ENCODE measurements around the gene SYPL1. TPM values are rescaled to one million over a fixed set of nuclear protein-coding genes. Genes with fewer than 3 reads are reported as not detected.

Gene SYPL1
- total RNA-seq, 1 experiment from 2014 or later = 78.0 TPM

- peak; percentile 57 for DNase-seq (ENCODE audit: low read depth, low spot score)
- intact Hi-C loops (cut with micrococcal nuclease) = loop anchor here (1.0 to 2.0 kb wide), 3 partner anchors 54 to 110 kb away; no protein-coding TSS in a partner anchor
- Histone ChIP-seq H2AFZ (ENCODE audit: low read depth, low read length, poor library complexity, severe bottlenecking) (peak overlapping the region; percentile 86), H3K4me3 (replicated peaks in 1 of 2; ENCODE audit: low read depth in 1 of 2, low read length in 2 of 2) (no peak overlapping the region), H3K9me3 (ENCODE audit: control insufficient read depth in 1 of 2, insufficient read depth in 1 of 2, low read depth in 1 of 2, low read length in 2 of 2) (no peaks in the 10 kb centered on the region), H3K9ac (ENCODE audit: low read length) (no peak overlapping the region), H3K27ac (ENCODE audit: low read depth, low read length) (no peak overlapping the region), H3K36me3 (ENCODE audit: control insufficient read depth in 1 of 2, insufficient read depth in 2 of 2, low read length in 2 of 2) (no peaks in the 10 kb centered on the region), H3K9me2 (ENCODE audit: insufficient read depth) (no peaks in the 10 kb centered on the region), H3K4me2 (ENCODE audit: low read length) (peak overlapping the region; percentile 17; the same call in 1 of the 2 replicates), H3K27me3 (ENCODE audit: insufficient read depth, low read length) (no peaks in the 10 kb centered on the region), H3K4me1 (ENCODE audit: control insufficient read depth in 1 of 2, insufficient read depth in 2 of 2, low read length in 2 of 2) (peaks cover 0 to 5% of the 10 kb centered on the region in 2 experiments; a peak in 1 of 4 replicates), H4K20me1 (ENCODE audit: insufficient read depth) (no peaks in the 10 kb centered on the region), H3K79me2 (ENCODE audit: insufficient read depth, low read length) (no peaks in the 10 kb centered on the region)
- ChIA-PET CTCF (interaction anchor here (0.7 to 1.9 kb wide), 4 partner anchors 48 to 1157 kb away, joined by 3 to 20 read pairs (median 3); no protein-coding TSS in a partner anchor), POLR2A (no interaction called here), RAD21 (ENCODE audit: low non-redundant PET in 1 of 2, low total read pairs in 2 of 2, uncharacterized antibody in 2 of 2, unreplicated experiment in 2 of 2) (interaction anchor here (0.7 to 1.5 kb wide), 3 partner anchors 97 to 447 kb away, joined by 3 to 8 read pairs (median 7); no protein-coding TSS in a partner anchor)
- TF ChIP-seq, protein P1, sequence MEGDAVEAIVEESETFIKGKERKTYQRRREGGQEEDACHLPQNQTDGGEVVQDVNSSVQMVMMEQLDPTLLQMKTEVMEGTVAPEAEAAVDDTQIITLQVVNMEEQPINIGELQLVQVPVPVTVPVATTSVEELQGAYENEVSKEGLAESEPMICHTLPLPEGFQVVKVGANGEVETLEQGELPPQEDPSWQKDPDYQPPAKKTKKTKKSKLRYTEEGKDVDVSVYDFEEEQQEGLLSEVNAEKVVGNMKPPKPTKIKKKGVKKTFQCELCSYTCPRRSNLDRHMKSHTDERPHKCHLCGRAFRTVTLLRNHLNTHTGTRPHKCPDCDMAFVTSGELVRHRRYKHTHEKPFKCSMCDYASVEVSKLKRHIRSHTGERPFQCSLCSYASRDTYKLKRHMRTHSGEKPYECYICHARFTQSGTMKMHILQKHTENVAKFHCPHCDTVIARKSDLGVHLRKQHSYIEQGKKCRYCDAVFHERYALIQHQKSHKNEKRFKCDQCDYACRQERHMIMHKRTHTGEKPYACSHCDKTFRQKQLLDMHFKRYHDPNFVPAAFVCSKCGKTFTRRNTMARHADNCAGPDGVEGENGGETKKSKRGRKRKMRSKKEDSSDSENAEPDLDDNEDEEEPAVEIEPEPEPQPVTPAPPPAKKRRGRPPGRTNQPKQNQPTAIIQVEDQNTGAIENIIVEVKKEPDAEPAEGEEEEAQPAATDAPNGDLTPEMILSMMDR (IDR thresholded peaks at IDR 0.05 in 2 of 3, conservative IDR thresholded peaks at IDR 0.05 in 1 of 3; ENCODE audit: borderline replicate concordance in 1 of 3, insufficient read depth in 1 of 3, low read depth in 2 of 3, low read length in 2 of 3) = peak; percentile 78 to 91 (median 83)
- peak; percentile 22 for TF ChIP-seq TCF7L2 (IDR thresholded peaks at IDR 0.05; ENCODE audit: borderline replicate concordance, extremely low read depth, insufficient read depth, insufficient read length)
- peak; percentile 96 for TF ChIP-seq RAD21 (IDR thresholded peaks at IDR 0.05; ENCODE audit: low read depth)
- TF ChIP-seq ELF1 (IDR thresholded peaks at IDR 0.05; ENCODE audit: borderline replicate concordance, low read depth) = no peak
- TF ChIP-seq EGR1 (IDR thresholded peaks at IDR 0.05; ENCODE audit: low read depth) = no peak
- TF ChIP-seq ZFX (IDR thresholded peaks at IDR 0.05) = no peak
- 0 out of 2 replicates have a peak, but pooled peaks have one; percentile 24 for TF ChIP-seq CBX3 (IDR thresholded peaks at IDR 0.05; ENCODE audit: low read depth)
- no peak for TF ChIP-seq JUND (IDR thresholded peaks at IDR 0.05)
- no peak for TF ChIP-seq EZH2phosphoT487 (IDR thresholded peaks at IDR 0.05; ENCODE audit: borderline replicate concordance)
- TF ChIP-seq, protein P2, sequence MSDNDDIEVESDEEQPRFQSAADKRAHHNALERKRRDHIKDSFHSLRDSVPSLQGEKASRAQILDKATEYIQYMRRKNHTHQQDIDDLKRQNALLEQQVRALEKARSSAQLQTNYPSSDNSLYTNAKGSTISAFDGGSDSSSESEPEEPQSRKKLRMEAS (IDR thresholded peaks at IDR 0.05) = peak; percentile 50; the same call in 1 of the 2 replicates
- peak; percentile 99 for ATAC-seq
- no TSS peak for BruUV-seq (replicated peaks)
These were observed 55.5 kb downstream of the SYPL1 start for GRCh38 chr7:106056513-106057203.

Measured in HCT116 (cell line).